K562 (cell line): ENCODE data around the gene KIAA0040.

Source experiments
- SP1 ChIP-seq: sonication (generic); formaldehyde crosslinking; IDR thresholded peaks from 2 replicates; pipeline ENCODE4 v1.8.1; 2022; ENCODE audit warnings: mild to moderate bottlenecking, missing genetic modification reagents
- TAF7 ChIP-seq: fragments of 450-650 bp; IDR thresholded peaks from 2 replicates; pipeline ENCODE4 v1.6.1; 2016; ENCODE audit warnings: missing genetic modification characterization, missing compliant biosample characterization
- THAP7 ChIP-seq: fragments of 250-450 bp; sonication (Bioruptor Pico); IDR thresholded peaks from 2 replicates; pipeline ENCODE4 v1.5.0; 2021
- ZNF197 ChIP-seq: fragments of 200-800 bp; sonication (Bioruptor generic); IDR thresholded peaks from 2 replicates; pipeline ENCODE4 v1.6.1; 2016; ENCODE audit warnings: low read depth, missing genetic modification characterization, missing compliant biosample characterization
- TF ChIP-seq, protein P1 (sequence below), 3 experiments: IDR thresholded peaks in 2 of 3; conservative IDR thresholded peaks in 1 of 3; 2 replicates each; pipeline ENCODE4 v1.5.1; 2011 to 2012; ENCODE audit warnings: low read length in 3 of 3, mild to moderate bottlenecking in 3 of 3, control low read depth in 2 of 3, improper control_type of control experiment in 1 of 3, inconsistent platforms in 1 of 3, low read depth in 1 of 3, mixed read lengths in 1 of 3, moderate library complexity in 1 of 3; ENCODE audit not compliant: insufficient read depth in 2 of 3

GRCh38 chr1:175155936-175156335, 36.6 kb downstream of the KIAA0040 start:
- no peak for TF ChIP-seq TAF7 (tag)
- no peak for TF ChIP-seq THAP7 (CRISPR knock-in tag)
- TF ChIP-seq, protein P1, sequence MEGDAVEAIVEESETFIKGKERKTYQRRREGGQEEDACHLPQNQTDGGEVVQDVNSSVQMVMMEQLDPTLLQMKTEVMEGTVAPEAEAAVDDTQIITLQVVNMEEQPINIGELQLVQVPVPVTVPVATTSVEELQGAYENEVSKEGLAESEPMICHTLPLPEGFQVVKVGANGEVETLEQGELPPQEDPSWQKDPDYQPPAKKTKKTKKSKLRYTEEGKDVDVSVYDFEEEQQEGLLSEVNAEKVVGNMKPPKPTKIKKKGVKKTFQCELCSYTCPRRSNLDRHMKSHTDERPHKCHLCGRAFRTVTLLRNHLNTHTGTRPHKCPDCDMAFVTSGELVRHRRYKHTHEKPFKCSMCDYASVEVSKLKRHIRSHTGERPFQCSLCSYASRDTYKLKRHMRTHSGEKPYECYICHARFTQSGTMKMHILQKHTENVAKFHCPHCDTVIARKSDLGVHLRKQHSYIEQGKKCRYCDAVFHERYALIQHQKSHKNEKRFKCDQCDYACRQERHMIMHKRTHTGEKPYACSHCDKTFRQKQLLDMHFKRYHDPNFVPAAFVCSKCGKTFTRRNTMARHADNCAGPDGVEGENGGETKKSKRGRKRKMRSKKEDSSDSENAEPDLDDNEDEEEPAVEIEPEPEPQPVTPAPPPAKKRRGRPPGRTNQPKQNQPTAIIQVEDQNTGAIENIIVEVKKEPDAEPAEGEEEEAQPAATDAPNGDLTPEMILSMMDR (IDR thresholded peaks at IDR 0.05 in 2 of 3, conservative IDR thresholded peaks at IDR 0.05 in 1 of 3; ENCODE audit: insufficient read depth in 2 of 3, low read depth in 1 of 3, low read length in 3 of 3), result no peak
- no peak for TF ChIP-seq ZNF197 (CRISPR knock-in tag)
- TF ChIP-seq SP1 (CRISPR knock-in tag), result no peak
